C1 segment of cervical spinal cord (tissue), 14 donors: ENCODE data around the gene ATP8B3.
"Not testable (repeated sequence)": the region's sequence is repeated elsewhere in the genome, so short reads cannot be mapped to it uniquely, and the experiment has no call there.

ENCODE experiments used
- DNase-seq, 14 donors: peaks; one replicate each; lab custom pipeline; 2025; lab: John Stamatoyannopoulos, UW

The ATP8B3 gene

GRCh38 chr19:1773184-1773583, 38.9 kb downstream of the ATP8B3 start:
- no peak for DNase-seq

DNA sequence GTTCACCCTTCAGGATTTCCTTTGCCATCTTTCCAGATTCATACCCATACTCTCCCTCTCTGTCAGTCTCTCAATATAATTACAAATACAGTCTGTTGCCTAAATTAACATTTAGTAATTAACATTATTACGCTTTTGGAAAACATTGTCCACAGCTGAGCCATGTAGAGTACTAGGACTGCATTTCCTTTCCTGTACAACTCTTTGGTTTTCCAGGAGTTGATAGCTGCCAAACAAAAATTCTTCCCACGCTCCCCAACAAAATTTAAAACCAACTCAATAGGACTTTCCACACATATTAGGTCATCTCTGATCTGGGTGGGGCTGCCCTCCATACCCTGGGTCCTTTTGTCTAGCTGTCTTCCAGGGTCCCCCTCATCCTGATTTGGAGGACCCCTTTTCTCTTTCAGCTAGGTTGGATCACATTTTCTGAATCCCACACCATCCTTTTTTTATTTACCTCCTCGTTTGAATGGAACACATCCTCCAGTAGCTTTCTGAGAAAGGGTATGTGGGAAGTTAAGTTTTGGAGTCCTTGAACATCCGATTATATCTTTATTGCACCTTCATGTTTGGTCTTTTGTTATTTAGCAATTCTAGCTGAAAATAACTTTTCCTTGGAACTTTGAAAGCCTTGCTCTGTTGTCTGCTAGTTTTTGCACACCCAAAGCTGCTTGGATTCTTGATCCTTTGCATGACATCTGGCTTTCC, 41.1 kb downstream of the ATP8B3 start:
- DNase-seq: no peak

- DNase-seq: no peak
Measured at GRCh38 chr19:1769645-1769985, 42.5 kb downstream of the ATP8B3 start.

DNA sequence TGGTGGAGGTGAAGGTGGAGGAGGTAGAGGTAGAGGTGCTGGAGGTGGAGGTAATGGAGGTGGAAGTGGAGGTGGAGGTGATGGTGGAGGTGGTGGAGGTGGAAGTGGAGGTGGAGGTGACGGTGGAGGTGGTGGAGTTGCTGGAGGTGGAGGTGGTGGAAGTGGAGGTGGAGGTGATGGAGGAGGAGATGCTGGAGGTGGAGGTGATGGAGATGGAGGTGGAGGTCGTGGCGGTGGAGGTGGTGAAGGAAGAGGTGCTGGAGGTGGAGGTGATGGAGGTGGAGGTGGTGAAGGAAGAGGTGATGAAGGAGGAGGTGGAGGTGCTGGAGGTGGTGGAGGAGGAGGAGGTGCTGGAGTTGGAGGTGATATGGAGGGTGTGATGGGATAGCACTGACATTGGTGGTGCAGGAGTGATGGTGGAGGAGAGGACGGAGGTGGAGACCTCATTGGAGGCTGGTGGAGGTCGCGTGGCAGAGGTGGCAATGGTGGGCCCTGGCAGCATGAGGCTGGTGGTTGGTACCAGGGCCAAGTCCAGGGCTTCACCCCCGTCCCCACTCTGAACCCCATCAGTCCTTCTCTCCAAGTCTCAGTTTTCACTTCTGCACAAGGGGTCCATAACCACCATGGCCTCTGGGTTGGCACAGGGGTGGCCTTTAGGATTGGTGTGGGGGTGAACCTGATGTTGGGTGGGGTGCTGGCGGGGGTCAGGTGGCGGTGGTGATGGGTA, 43.0 kb downstream of the ATP8B3 start:
- no peak for DNase-seq

- no peak for DNase-seq
Measured at GRCh38 chr19:1768248-1768647, 43.8 kb downstream of the ATP8B3 start.

DNA sequence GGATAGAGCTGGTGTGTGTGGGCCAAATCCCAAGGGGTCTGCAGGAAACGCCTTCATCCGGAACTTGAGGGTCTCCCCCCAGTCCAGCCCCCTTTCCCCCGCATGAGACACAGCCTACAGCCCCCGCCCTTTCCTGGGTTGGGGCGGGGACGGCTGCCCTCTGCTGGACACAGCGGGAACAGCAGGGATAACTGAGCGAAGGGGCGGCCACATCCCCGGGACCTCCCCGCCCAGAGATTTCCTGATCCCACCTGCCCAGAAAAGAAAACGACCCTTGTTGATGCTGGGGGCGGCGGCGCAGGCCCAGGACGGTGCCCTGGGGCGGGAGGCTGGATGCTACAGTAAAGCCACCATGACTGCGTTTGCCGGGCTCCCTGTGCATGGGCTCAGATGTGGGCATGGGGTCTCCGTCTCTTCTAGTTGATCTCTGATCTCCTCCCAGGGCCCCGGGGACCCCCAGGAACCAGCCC, 44.6 kb downstream of the ATP8B3 start:
- DNase-seq: peak in 3 of 14 donors; percentile 13 to 30 (median 14)

GRCh38 chr19:1766800-1767352, 45.2 kb downstream of the ATP8B3 start:
- DNase-seq: no peak

GRCh38 chr19:1765904-1766799, 45.9 kb downstream of the ATP8B3 start:
- DNase-seq: no peak

DNA sequence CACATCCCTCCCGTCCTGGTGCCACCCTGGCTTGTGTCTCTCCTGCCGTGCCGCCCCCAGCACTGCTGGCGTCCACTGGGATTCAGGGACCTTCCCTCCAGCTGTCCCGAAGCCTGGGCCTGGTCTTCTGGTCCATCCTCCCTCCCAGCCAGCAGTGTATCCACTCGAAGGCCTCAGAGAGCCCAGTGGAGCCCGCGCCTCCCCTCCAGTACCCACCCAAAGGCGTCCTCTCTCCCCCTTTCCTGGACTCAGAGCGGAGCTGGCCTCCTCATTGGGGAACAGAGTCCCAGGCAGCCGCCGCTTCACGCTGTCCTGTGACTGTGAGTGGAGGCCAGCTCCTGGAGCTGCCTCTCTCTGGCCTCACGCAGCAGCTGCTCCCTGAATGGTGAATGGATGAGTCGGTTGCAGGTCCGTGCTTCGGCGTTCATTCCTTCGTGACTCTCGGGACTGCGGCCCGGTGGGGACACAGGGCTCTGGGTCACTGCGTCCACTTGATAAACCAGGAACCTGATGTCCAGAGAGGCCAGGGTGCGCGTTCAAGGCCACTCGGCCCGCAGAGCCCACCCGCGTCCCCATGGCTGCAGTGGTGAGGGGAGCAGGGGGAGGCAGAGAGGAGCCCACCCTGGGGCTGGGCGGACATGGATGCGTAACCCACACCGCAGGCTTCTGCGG, 46.7 kb downstream of the ATP8B3 start:
- peak in 1 of 14 donors; percentile 1 for DNase-seq

GRCh38 chr19:1764729-1765128, 47.3 kb downstream of the ATP8B3 start:
- DNase-seq: no peak

GRCh38 chr19:1763648-1764639, 48.1 kb downstream of the ATP8B3 start:
- DNase-seq: no peak

DNA sequence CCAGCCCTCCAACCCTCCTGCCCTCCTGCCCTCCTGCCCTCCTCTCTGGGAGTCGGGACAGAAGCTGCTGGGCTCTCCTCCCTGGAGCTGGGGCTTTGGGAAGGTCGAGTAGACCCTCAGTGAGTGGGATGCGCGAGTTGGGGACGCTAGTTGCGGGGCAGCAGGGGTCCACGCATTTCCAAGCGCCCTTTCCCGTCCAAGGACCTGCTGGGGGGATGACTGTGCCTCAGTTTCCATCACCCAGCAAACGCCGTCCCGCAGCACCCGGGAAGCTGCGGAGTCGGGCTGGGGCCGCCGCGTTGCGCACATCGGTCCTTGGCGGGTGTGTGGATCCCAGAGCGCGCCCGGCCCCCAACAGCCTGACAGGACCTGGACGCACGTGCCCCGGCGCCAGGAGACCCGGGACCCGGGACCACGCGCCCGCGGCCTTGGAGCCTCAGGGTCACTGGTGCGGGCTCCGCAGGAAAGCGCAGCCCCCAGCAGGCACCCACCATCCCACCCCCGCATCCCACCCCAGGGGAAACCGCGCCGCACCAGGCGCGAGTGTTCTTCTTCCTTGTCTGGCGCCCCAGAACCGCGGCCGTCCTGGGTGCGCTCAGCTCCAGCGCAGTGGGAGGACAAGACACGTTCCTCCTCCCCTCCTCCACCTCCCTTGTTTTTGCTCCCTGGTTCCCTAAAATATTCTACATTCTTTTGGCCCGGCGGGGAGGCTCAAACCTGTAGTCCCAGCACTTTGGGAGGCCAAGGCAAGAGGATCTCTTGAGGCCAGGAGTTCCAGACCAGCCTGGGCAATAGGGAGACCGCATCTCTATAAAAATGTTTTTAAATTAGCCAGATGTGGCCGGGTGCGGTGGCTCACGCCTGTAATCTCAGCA, 49.6 kb downstream of the ATP8B3 start:
- DNase-seq: no peak

DNA sequence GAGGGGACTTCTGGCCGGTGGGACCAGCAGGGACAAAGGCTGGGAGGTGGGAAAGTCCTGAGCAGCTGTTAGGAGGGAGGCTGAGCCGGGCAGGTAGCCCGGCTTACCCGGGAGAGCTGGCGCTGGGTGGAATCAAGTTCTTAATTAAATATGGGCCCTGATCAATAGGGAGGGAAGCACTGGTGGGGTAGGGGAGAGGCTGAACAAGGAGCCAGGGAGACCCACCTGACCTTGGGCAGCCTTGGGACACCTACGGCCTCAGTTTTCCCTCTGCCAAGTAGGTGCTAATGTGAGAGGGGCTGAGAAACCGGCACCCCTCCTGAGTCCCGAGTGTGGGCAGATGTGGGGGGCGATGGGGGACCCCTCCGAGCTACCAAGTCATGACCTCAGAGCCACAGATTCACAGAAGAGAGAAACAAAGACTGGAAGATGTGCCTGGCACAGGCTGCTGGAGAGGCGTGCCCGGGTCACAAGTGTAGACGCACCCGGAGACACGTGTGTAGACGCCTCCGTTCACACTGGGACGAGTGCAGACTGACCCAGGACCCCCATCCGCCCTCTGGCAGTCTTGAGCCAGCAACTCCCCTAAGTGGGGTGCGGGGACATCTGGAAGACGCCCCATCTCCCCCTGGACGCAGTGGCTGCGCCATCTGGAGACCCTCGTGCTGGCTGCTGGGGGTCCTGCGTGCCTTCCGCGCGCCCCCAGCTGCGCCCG, 50.4 kb downstream of the ATP8B3 start:
- no peak for DNase-seq

DNA sequence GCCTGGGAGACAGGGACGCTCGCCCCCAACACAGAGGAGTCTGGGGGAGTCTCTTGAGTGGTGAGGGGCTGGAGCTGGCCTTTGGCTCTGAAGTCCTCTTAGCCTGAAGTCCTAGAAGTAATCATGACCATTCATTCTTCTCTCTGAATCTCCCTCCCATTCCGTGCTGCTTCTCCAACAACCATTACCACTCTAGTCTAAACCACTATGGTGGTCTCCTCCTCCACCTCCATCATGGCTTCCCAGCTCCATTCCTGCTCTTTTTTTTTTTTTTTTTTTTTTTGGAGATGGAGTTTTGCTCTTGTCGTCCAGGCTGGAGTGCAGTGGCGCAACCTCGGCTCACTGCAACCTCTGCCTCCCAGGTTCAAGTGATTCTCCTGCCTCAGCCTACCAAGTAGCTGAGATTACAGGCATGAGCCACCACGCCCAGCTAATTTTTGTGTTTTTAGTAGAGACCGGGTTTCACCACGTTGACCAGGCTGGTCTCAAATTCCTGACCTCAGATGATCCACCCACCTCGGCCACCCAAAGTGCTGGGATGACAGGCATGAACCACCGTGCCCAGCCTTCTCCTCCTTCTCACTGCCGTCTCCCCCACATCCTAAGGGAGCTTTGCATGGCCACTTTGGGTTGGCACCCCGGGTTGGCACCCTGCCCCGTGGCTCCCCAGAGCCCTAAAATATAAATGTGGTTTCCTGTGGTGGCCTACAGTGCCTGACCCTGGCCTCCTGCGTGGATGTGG, 51.1 kb downstream of the ATP8B3 start:
- not testable (repeated sequence) for DNase-seq

- DNase-seq: no peak
Measured at GRCh38 chr19:1760020-1760419, 52.1 kb downstream of the ATP8B3 start.

- DNase-seq: no peak
Measured at GRCh38 chr19:1758959-1759903, 52.8 kb downstream of the ATP8B3 start.

DNA sequence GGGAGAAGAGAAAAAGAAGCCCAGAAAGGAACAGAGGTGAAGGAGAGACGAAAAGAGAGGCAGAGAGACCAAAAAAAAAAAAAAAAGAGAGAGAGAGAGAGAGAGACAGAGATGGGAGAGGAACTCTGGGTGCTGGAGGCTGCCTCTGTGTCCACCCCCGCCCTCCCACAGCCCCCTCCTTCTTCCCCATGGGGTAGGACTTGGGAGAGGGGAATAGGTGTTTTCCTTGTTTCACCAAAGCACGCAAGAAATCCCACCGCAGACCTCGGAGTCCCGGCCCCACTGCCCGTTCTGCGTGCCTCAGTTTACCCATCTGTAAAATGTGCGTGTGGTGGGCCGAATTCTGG, 53.9 kb downstream of the ATP8B3 start:
- no peak for DNase-seq
